ENCODE data around the gene RICTOR.

RICTOR gene

GRCh38 chr5:38929838-38930237 lies 144.4 kb downstream of the RICTOR start:
- no peak for DNase-seq

GRCh38 chr5:38927470-38927869 lies 146.7 kb downstream of the RICTOR start:
- no peak for DNase-seq

- no peak for DNase-seq
Observed at GRCh38 chr5:38926121-38926520, 148.1 kb downstream of the RICTOR start.

GRCh38 chr5:38925154-38925925 lies 148.9 kb downstream of the RICTOR start:
- DNase-seq, result no peak

- no peak for DNase-seq
Observed at GRCh38 chr5:38923661-38924451, 150.3 kb downstream of the RICTOR start.

- peak; percentile 40 for DNase-seq
Observed at GRCh38 chr5:38922199-38922598, 152.0 kb downstream of the RICTOR start.

GRCh38 chr5:38921174-38921573 lies 153.0 kb downstream of the RICTOR start:
- no peak for DNase-seq

- DNase-seq, result no peak
Observed at GRCh38 chr5:38916802-38917201, 157.4 kb downstream of the RICTOR start.

- DNase-seq, result no peak
Observed at GRCh38 chr5:38913714-38914113, 160.5 kb downstream of the RICTOR start.

GRCh38 chr5:38911933-38912332 lies 162.3 kb downstream of the RICTOR start:
- no peak for DNase-seq

GRCh38 chr5:38906503-38906902 lies 167.7 kb downstream of the RICTOR start:
- DNase-seq, result no peak

- DNase-seq, result no peak
Observed at GRCh38 chr5:38905516-38905915, 168.7 kb downstream of the RICTOR start.

GRCh38 chr5:38899936-38900335 lies 174.3 kb downstream of the RICTOR start:
- no peak for DNase-seq

- no peak for DNase-seq
Observed at GRCh38 chr5:38896760-38897159, 177.4 kb downstream of the RICTOR start.

- no peak for DNase-seq
Observed at GRCh38 chr5:38892363-38892762, 181.8 kb downstream of the RICTOR start.

GRCh38 chr5:38891563-38891962 lies 182.6 kb downstream of the RICTOR start:
- no peak for DNase-seq

GRCh38 chr5:38889424-38889823 lies 184.8 kb downstream of the RICTOR start:
- DNase-seq, result no peak

GRCh38 chr5:38888041-38888440 lies 186.2 kb downstream of the RICTOR start:
- DNase-seq, result no peak

Data from femur (tissue), 1 donor.